Activated CD4-positive, alpha-beta T cell treated with anti-CD3 and anti-CD28 coated beads, Interleukin-2, amount 50 U/mL, for 1 hour (primary cell): ENCODE measurements around the gene SUMO3.
"Not testable (repeated sequence)": the region's sequence is repeated elsewhere in the genome, so short reads cannot be mapped to it uniquely, and the experiment has no call there.

Experiments
- DNase-seq: peaks from one replicate; pipeline ENCODE4 v3.0.0-alpha.2; 2020

Gene SUMO3

DNA sequence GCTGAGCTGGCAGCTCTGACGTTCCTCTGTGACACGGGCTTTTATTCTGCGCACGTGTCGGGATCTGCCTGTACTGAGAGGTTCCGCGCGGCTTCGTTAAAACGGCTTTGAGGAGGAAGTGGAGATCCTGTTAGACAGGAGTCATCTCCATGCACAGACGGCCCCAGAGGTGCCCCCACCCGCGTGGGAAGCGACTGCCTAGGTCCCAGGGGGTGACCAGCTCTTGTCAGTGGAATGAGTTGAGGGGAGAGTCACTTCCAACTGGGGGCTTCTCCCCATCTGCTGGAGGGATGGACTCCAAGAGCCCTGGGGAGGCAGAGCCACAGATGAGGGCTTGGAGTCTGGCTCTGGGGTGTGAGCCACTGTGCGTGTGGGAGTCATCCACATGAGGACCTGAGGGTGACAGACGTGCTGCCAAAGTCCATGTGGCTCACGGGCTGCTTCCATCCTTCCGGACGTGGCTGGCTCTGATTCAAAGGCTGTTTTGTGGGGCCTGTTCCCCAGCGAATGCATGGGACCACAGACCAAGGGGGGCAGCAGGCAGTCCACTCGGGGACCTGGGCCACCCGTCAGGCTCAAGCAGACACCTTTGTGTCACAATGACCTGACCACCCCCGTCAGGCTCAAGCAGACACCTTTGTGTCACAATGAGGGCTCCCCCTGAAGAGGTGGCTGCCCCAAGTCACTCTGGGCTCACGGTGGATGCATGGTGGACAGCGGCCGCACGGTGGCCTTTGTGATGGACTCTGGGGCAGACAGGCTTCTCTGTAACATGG, 28.8 kb upstream of the SUMO3 start:
- peak; percentile 41 for DNase-seq

DNA sequence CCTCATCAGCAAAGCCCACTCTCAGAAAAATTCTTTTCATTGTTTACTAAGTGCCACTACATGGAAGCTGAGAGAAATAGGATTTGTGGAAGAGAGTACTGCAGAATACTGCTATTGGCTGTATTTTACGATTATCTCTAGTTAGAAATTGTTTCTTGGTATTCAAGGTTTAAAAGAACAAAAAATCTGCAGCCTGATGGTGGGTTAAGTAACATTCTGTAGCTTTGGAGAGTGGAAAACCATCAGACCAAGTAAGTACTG, 28.3 kb upstream of the SUMO3 start:
- DNase-seq: no peak

DNA sequence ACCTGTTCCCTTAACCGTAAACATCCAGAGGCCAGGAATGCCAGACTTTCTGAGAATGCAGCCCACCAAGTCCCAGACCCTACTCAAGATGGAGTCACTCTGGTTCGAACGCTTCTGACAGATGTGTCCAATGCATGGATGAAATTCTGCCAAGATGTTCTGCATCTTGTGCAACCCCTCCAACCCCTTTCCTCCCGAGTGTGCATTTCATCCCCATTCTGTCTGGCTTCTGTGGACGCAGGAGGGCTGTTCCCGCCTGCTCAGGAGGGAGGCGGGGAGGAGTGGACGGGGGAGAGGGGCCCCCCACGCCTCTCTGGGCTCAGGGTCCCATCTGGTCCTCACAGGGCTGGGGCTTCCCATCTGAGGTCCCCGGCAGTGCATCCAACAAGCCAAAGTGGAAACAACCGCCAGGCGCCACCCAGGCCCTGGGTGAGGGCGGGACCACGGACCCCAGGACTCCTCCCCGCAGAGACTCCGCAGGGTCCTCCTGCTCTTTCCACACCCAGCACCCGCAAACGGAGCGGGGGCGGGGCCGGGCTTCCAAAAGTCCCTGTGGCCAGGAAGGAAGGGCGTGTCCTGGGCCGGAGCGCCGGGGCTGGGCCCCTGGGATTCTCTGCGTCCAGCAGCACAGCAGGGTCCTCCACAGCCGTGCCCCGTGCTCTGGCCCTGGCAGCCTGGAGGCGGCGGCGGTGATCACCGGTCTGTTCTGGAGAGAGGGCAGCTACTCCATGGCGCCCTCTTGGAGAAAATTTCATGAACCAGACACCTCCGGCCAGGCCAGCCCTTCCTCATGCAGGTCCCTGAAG, 27.8 kb upstream of the SUMO3 start:
- DNase-seq: peak; percentile 41

GRCh38 chr21:44844256-44844655, 26.4 kb upstream of the SUMO3 start:
- no peak for DNase-seq

- DNase-seq: no peak
Measured at GRCh38 chr21:44842721-44843445, 25.0 kb upstream of the SUMO3 start.

GRCh38 chr21:44842087-44842486, 24.2 kb upstream of the SUMO3 start:
- no peak for DNase-seq

- DNase-seq: no peak
Measured at GRCh38 chr21:44840771-44841170, 22.9 kb upstream of the SUMO3 start.

GRCh38 chr21:44838951-44839350, 21.1 kb upstream of the SUMO3 start:
- DNase-seq: no peak

DNA sequence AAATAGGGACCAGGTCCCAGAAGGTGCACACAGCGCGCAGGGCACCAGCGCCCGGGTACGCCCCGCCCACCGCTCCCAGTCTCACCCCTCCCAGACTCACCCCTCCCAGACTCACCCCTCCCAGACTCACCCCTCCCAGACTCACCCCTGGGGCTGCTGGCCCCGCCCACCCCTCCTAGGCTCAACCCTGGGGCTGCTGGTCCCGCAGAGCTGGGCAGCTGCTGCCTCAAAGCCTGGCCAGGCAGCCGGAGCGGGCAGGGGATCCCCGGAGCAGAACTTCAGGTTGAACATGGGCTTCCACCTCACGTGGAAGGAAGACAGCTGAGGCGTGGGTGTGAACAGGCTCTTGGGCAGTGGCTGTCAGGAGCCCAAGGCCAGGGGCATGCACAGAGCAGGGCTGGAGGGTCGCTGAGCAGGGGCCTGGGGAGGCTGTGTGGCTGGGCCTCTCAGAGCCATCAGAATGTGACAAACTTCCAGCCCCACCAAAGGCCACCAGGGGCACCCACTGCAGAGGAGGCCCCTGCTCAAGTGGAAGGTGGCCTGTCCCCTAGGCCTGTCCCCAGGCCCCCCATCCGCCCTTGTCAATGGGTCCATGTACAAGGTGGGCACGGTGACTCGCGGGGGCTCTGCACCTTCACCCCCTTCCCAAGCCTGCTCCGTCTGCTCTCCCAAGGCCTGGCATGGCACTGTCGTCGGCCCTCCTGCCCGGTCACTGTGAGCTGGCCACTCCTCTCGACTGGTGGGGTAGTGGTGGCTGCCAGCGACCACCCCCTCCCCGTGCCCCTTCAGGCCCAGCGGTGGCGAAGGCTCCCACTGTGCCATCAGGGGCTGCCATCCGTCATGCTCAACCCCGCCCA, 20.4 kb upstream of the SUMO3 start:
- no peak for DNase-seq

DNA sequence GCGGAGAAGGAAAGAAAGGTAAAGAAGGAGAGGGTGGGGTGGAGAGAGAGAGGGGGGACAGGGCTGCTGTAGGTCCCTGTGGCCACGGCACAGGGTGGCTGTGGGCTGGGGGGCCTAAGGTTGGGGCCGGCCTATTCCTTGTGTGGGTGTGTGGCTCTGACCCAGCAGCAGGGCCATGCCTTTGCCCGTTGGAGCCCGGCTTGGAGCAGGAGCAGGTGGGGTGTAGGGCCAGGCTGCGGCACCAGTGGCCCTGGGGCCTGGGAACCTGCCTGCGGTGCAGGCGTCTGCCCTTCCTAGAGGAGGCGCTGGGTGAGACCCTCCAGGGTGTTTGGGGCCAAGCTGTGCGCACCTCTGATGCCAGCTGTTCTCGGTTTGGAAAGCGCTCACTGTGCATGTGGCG, 19.7 kb upstream of the SUMO3 start:
- DNase-seq: no peak

GRCh38 chr21:44836666-44837471, 19.0 kb upstream of the SUMO3 start:
- DNase-seq: no peak

DNA sequence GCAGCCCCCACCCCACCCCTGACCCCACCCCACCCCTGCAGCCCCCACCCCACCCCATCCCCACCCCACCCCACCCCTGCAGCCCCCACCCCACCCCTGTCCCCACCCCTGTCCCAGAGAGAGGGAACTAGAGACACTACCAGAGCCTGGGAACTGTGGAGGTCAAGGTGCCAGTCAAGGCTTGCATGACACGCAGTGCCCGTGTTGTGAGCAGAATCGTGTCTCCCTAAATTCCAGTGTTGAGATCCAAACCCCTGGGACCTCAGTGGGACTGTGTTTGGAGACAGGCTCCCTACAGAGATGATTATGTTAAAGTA, 18.4 kb upstream of the SUMO3 start:
- no peak for DNase-seq

DNA sequence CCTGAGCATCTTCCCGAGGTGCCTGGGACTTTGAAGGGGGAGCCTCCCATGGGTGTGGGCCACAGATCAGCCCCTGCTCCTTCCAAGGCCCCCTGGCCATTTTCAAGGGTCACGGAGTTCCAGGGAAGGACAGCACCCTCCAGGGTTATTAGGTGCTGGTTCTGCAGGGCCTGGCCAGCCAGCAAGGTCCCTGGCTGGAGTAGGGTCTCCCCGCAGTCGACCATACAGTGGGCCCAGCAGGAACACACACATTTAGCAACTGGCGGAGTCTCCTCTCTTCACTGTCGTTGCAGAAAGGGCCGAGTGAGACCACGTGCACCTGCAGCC, 17.7 kb upstream of the SUMO3 start:
- DNase-seq: no peak

DNA sequence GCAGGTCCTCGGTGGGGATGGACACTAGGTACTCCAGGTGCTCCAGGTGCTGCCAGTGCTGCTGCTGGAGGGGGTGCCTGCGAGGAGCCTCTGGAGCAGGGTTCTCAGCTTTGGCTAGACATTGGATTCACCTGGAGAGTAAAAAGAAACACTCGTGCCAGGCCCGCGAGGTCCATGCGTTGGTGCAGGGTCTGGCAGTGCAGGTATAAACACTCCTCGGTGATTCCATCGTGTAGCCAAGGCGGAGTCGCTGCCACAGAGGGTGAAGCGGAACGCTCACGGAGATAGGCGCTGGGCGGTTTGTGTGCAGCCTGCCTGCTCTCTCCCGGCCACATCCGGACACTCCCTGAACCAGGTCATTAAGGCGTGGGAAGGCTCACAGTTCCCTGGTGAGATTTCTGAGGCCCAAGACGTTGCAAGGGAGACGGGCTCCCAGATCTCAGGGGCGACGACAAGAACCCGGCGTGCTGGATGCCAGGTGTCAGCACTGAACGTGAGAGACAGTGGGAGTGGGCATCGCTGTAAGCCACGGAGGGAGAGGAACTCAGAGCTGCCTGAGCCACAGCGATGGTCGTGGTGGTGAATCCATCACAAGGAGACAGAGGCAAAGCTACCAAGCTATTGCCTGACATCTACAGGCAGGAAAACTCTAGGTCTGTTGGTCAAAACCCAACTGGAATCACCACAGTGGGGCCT, 17.2 kb upstream of the SUMO3 start:
- DNase-seq: no peak

- no peak for DNase-seq
Measured at GRCh38 chr21:44834231-44834950, 16.5 kb upstream of the SUMO3 start.

GRCh38 chr21:44833663-44834062, 15.8 kb upstream of the SUMO3 start:
- no peak for DNase-seq

- DNase-seq: not testable (repeated sequence)
Measured at GRCh38 chr21:44832516-44833255, 14.8 kb upstream of the SUMO3 start.

DNA sequence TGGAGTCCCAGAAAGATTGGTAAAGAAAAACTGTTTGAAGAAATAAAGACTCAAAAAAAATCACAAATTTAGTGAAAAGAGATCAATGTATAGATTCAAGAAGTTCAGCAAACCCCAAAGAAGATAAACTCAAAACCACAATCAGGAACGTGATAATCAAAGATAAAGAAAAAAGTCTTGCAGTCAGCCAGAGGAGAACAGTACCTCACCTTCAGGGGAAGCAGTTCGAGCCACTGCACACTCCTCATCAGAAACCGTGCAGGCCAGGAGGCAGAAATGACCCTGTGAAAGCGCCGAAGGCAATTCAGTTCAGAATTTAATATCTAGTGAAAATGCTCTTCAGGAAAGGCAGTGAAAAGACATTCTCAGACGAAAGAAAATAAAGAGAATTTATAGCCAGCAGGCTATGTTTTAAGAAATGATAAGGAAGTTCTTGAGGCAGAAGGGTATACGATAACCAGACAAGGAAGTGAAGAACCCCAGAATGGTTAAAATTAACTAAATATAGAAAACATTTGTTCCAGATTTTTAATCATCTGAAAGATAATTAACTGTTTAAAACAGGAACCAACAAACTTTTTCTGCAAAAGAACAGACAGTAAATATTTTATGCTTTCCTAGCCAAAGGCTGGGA, 13.5 kb upstream of the SUMO3 start:
- no peak for DNase-seq

DNA sequence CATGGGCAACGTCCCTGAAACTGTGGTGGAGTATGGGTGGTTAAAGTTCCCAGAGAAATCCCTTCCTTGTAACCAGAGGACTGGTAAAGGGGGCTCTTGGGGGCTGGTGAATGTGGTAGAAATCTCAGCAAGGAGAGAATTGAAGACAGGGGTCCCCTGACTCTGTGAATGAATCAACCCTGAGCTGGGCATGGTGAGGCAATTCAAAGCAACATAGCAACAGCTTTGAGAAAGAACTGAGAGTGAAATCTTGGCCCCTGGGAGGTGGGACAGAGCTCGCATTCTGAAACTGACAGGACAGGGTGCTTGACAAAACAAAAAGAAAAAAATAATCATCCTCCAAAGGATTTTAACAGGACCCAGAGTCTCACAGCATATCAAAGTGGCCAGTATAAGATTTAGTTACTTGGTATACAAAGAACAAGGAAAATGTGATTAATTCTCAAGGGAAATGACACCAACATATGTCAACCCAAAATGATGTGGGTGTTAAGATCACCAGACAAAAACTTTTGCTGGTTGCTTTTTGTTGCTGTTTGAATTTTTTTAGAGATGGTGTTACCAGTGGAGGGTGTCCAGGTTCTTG, 11.7 kb upstream of the SUMO3 start:
- no peak for DNase-seq
